Neural cell (in vitro differentiated cells): ENCODE data around the gene CLIC4. TPM values are rescaled to one million over a fixed set of nuclear protein-coding genes. Genes with fewer than 3 reads are reported as not detected.

Source experiments
- H2AFZ ChIP-seq: fragments of 200-600, 300-800 bp; sonication (generic), shearing (Covaris generic); 2 replicates; pipeline ENCODE4 v1.6.0; 2014; ENCODE audit warnings: low read depth, mild to moderate bottlenecking, antibody characterized with exemption, low read length, moderate library complexity
- H3F3A ChIP-seq: fragments of 200-600 bp; shearing (Covaris generic); 2 replicates; pipeline ENCODE4 v1.6.1; 2016; ENCODE audit warnings: mild to moderate bottlenecking, moderate library complexity, mixed read lengths, antibody characterized with exemption, low read length; ENCODE audit not compliant: insufficient read depth, poor library complexity, severe bottlenecking
- H3K27ac ChIP-seq: fragments of 200-600, 300-800 bp; sonication (generic), shearing (Covaris generic); 2 replicates; pipeline ENCODE4 v1.5.1; 2014; ENCODE audit warnings: mild to moderate bottlenecking, low read length, moderate library complexity
- H3K27me3 ChIP-seq: fragments of 300-800, 200-600 bp; sonication (generic), shearing (Covaris generic); 2 replicates; pipeline ENCODE4 v1.6.0; 2014; ENCODE audit warnings: mild to moderate bottlenecking, low read depth, low read length, moderate library complexity; ENCODE audit not compliant: insufficient read depth
- H3K36me3 ChIP-seq: fragments of 300-800, 200-600 bp; sonication (generic), shearing (Covaris generic); 2 replicates; pipeline ENCODE4 v1.5.1; 2014; ENCODE audit warnings: mild to moderate bottlenecking, antibody characterized with exemption, low read length, moderate library complexity; ENCODE audit not compliant: insufficient read depth
- H3K4me2 ChIP-seq: fragments of 300-800, 200-600 bp; sonication (generic), shearing (Covaris generic); 2 replicates; pipeline ENCODE4 v1.6.0; 2014; ENCODE audit warnings: mild to moderate bottlenecking, low read length
- H3K4me3 ChIP-seq: fragments of 300-800, 200-600 bp; sonication (generic), shearing (Covaris generic); 2 replicates; pipeline ENCODE4 v1.5.1; 2014; ENCODE audit warnings: mild to moderate bottlenecking, low read length, moderate library complexity
- H3K79me2 ChIP-seq: fragments of 200-600 bp; shearing (Covaris generic); replicated peaks from 2 replicates; pipeline ENCODE4 v1.6.0; 2014; ENCODE audit warnings: mild to moderate bottlenecking, low read length, moderate library complexity; ENCODE audit not compliant: insufficient read depth
- H3K9ac ChIP-seq: fragments of 300-800, 200-600 bp; sonication (generic), shearing (Covaris generic); 2 replicates; pipeline ENCODE4 v1.6.1; 2016; ENCODE audit warnings: mild to moderate bottlenecking, low read length, mixed read lengths
- H3K9me2 ChIP-seq: fragments of 200-600 bp; shearing (Covaris generic); 2 replicates; pipeline ENCODE4 v1.6.1; 2016; ENCODE audit warnings: mild to moderate bottlenecking, low read length, mixed read lengths; ENCODE audit not compliant: insufficient read depth
- H3K9me3 ChIP-seq: fragments of 200-600, 300-800 bp; sonication (generic), shearing (Covaris generic); 2 replicates; pipeline ENCODE4 v1.6.1; 2016; ENCODE audit warnings: mild to moderate bottlenecking, mixed run types, low read length, moderate library complexity, mixed read lengths
- H4K20me1 ChIP-seq: fragments of 200-600 bp; shearing (Covaris generic); 2 replicates; pipeline ENCODE4 v1.6.1; 2016; ENCODE audit warnings: mild to moderate bottlenecking, mixed run types; ENCODE audit not compliant: insufficient read depth
- CTCF ChIP-seq: fragments of 450-650 bp; IDR thresholded peaks from 2 replicates; pipeline ENCODE4 v1.5.1; 2014; ENCODE audit warnings: antibody characterized with exemption, mild to moderate bottlenecking, moderate library complexity; ENCODE audit not compliant: poor library complexity, severe bottlenecking
- EP300 ChIP-seq: fragments of 450-650 bp; conservative IDR thresholded peaks from 2 replicates; pipeline ENCODE4 v1.6.1; 2014; ENCODE audit warnings: antibody characterized with exemption, mild to moderate bottlenecking, moderate library complexity; ENCODE audit not compliant: poor library complexity, severe bottlenecking
- EZH2 ChIP-seq: fragments of 200-600, 300-800 bp; shearing (Covaris generic), sonication (generic); IDR thresholded peaks from 2 replicates; pipeline ENCODE4 v1.6.1; 2014; ENCODE audit warnings: antibody characterized with exemption, low read length, borderline replicate concordance, mild to moderate bottlenecking; ENCODE audit not compliant: insufficient read depth, poor library complexity, severe bottlenecking
- MXI1 ChIP-seq: fragments of 450-650 bp; conservative IDR thresholded peaks from 2 replicates; pipeline ENCODE4 v1.6.1; 2014; ENCODE audit warnings: antibody characterized with exemption, mild to moderate bottlenecking; ENCODE audit not compliant: poor library complexity, severe bottlenecking
- POLR2AphosphoS5 ChIP-seq: IDR thresholded peaks from 2 replicates; pipeline ENCODE4 v1.6.1; 2012
- RAD21 ChIP-seq: fragments of 450-650 bp; conservative IDR thresholded peaks from 2 replicates; pipeline ENCODE4 v1.6.1; 2014; ENCODE audit warnings: antibody characterized with exemption, mild to moderate bottlenecking, moderate library complexity
- SMC3 ChIP-seq: fragments of 450-650 bp; conservative IDR thresholded peaks from 2 replicates; pipeline ENCODE4 v1.6.1; 2014; ENCODE audit warnings: antibody characterized with exemption, mild to moderate bottlenecking, moderate library complexity; ENCODE audit not compliant: poor library complexity
- TAF1 ChIP-seq: IDR thresholded peaks from 2 replicates; pipeline ENCODE4 v1.6.1; 2012; ENCODE audit warnings: low read depth
- polyA plus RNA-seq: library from polyadenylated mRNA; depleted of rRNA; stranded (reverse); fragments of >200 nt; gene quantifications from 2 replicates; pipeline ENCODE4 v1.2.3, GENCODE V29; 2014
- TF ChIP-seq, protein P1 (sequence below): IDR thresholded peaks from 2 replicates; pipeline ENCODE4 v1.6.1; 2012; ENCODE audit warnings: borderline replicate concordance

CLIC4 gene
- polyA plus RNA-seq, 1 donor from 2014 or later: 133 TPM

DNA sequence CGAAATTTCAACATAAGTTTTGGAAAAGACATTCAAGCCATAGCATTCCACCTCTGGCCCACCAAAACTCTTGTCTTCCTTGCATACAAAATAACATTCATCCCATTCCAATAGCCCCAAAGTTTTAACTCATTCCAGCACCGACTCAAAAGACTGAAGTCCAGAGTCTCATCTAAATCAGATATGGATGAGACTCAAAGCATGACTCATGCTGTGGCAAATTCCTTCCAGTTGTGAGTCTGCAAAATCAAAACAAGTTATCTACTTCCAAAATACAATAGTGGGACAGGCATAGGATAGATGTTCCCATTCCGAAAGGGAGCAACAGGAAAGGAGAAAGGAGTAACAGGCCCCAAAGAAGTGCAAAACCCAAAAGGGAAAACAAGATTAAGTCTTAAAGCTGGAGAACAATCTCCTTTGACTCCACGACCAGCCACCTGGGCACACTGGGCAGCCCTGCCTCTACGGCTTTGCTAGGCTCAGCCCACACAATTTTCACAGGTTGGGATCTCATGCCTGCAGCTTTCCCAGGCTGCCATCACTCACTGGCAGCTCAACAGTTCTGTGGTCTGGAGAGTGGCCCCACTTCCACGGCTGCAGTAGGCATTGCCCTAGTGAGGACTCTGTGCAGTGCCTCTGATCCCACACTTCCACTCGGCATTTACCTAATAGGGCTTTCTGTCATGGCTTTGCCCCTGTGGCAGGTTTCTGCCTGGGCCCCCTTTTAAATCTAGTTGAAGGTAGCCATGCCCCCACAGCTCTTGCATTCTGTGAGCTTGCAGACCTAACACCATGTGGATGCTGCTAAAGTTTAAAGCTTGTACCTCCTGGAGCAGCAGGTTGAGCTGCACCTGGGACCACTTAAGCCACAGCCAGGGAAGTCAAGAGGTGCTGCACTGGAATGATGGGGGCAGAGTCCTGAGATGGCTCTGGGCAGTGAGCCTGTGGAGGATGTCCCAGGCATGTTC lies 133.8 kb downstream of the CLIC4 start:
- Histone ChIP-seq H3K9me3 (no peaks in the 10 kb centered on the region), H4K20me1 (no peaks in the 10 kb centered on the region), H3K27me3 (no peaks in the 10 kb centered on the region), H3K27ac (no peak overlapping the region), H3K4me2 (no peak overlapping the region), H3K4me3 (no peak overlapping the region), H3F3A (no peaks in the 10 kb centered on the region), H3K36me3 (no peaks in the 10 kb centered on the region), H3K79me2 (no peaks in the 10 kb centered on the region), H3K9me2 (no peaks in the 10 kb centered on the region), H2AFZ (no peak overlapping the region), H3K9ac (no peak overlapping the region)
- no peak for TF ChIP-seq MXI1
- TF ChIP-seq POLR2AphosphoS5: no peak
- no peak for TF ChIP-seq EP300
- no peak for TF ChIP-seq CTCF
- TF ChIP-seq EZH2: no peak
- TF ChIP-seq, protein P1, sequence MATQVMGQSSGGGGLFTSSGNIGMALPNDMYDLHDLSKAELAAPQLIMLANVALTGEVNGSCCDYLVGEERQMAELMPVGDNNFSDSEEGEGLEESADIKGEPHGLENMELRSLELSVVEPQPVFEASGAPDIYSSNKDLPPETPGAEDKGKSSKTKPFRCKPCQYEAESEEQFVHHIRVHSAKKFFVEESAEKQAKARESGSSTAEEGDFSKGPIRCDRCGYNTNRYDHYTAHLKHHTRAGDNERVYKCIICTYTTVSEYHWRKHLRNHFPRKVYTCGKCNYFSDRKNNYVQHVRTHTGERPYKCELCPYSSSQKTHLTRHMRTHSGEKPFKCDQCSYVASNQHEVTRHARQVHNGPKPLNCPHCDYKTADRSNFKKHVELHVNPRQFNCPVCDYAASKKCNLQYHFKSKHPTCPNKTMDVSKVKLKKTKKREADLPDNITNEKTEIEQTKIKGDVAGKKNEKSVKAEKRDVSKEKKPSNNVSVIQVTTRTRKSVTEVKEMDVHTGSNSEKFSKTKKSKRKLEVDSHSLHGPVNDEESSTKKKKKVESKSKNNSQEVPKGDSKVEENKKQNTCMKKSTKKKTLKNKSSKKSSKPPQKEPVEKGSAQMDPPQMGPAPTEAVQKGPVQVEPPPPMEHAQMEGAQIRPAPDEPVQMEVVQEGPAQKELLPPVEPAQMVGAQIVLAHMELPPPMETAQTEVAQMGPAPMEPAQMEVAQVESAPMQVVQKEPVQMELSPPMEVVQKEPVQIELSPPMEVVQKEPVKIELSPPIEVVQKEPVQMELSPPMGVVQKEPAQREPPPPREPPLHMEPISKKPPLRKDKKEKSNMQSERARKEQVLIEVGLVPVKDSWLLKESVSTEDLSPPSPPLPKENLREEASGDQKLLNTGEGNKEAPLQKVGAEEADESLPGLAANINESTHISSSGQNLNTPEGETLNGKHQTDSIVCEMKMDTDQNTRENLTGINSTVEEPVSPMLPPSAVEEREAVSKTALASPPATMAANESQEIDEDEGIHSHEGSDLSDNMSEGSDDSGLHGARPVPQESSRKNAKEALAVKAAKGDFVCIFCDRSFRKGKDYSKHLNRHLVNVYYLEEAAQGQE: no peak
- no peak for TF ChIP-seq TAF1
- no peak for TF ChIP-seq SMC3
- no peak for TF ChIP-seq RAD21

GRCh38 chr1:24881034-24881433 lies 135.8 kb downstream of the CLIC4 start:
- H3K4me3 ChIP-seq: no peak overlapping the region
- H3K9me3 ChIP-seq: no peaks in the 10 kb centered on the region

More at GRCh38 chr1:24881034-24881433, 135.8 kb downstream of the CLIC4 start:
- Histone ChIP-seq H3K36me3 (no peaks in the 10 kb centered on the region), H3K27ac (no peak overlapping the region), H3K27me3 (no peaks in the 10 kb centered on the region), H3K9me2 (no peaks in the 10 kb centered on the region), H4K20me1 (no peaks in the 10 kb centered on the region), H2AFZ (no peak overlapping the region), H3K79me2 (no peaks in the 10 kb centered on the region), H3K9ac (no peak overlapping the region), H3F3A (no peaks in the 10 kb centered on the region), H3K4me2 (no peak overlapping the region)
- TF ChIP-seq EP300 (no peak), CTCF (no peak), EZH2 (no peak), MXI1 (no peak), TAF1 (no peak), SMC3 (no peak), RAD21 (no peak), POLR2AphosphoS5 (no peak)
- TF ChIP-seq, protein P1: no peak
